GM18870 (cell line): ENCODE results near the gene FER1L5.

Experiments used
- ATAC-seq: cut with Tn5 transposase; IDR thresholded peaks from one replicate; pipeline ENCODE4 v1.9.1; 2021; ENCODE audit warnings: moderate library complexity; ENCODE audit not compliant: unreplicated experiment

FER1L5 gene

DNA sequence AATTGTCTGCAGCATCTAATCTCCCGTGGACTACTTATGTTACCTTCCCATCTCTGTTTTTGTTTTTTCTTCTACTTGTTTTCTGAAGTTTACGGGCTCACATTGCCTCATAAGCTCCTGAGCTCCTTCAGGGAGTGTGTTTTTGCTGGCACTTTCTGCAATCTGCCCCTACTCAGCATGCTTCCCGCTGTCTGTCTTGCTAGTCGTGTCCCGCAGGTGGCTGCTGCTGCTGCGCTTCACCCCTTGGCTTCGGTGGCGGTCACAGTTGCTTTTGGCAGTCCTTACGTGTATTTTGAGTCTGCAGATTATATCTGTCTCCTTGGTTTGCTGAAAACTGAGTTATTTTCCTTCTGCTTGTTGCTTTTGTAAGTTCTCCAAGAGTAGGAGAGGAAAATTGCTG, 37.3 kb downstream of the FER1L5 start:
- ATAC-seq = no peak

DNA sequence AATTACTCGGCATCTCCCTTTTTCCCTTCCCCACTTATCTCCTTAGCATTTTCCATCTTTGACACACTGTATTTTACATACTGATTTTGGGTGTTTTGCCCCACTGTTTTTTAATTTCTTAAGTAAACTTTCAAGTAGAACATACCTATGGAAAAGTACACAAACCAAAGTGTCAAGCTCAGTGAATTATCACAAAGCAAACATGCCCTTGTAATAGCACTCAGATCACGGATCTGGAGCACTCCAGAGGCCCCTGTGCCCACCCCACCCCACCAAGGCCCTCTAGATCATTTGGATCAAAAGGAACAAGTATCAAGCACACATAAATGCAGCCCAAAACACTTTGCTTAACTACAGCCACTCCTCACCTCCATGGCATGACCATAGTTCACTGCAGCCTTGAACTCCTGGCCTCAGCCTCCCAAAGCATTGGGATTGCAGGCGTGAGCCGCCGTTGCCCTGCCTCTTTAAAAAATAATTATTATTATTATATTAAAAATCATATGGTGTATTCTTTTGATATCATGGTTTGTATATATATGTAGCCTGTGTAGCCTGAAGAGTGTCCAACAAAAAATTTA, 38.1 kb downstream of the FER1L5 start:
- ATAC-seq = no peak

GRCh38 chr2:96681540-96681939, 39.0 kb downstream of the FER1L5 start:
- no peak for ATAC-seq

- ATAC-seq = no peak
Observed at GRCh38 chr2:96683307-96683706, 40.7 kb downstream of the FER1L5 start.

GRCh38 chr2:96683972-96684820, 41.6 kb downstream of the FER1L5 start:
- ATAC-seq = no peak

- ATAC-seq = no peak
Observed at GRCh38 chr2:96684883-96685576, 42.5 kb downstream of the FER1L5 start.

DNA sequence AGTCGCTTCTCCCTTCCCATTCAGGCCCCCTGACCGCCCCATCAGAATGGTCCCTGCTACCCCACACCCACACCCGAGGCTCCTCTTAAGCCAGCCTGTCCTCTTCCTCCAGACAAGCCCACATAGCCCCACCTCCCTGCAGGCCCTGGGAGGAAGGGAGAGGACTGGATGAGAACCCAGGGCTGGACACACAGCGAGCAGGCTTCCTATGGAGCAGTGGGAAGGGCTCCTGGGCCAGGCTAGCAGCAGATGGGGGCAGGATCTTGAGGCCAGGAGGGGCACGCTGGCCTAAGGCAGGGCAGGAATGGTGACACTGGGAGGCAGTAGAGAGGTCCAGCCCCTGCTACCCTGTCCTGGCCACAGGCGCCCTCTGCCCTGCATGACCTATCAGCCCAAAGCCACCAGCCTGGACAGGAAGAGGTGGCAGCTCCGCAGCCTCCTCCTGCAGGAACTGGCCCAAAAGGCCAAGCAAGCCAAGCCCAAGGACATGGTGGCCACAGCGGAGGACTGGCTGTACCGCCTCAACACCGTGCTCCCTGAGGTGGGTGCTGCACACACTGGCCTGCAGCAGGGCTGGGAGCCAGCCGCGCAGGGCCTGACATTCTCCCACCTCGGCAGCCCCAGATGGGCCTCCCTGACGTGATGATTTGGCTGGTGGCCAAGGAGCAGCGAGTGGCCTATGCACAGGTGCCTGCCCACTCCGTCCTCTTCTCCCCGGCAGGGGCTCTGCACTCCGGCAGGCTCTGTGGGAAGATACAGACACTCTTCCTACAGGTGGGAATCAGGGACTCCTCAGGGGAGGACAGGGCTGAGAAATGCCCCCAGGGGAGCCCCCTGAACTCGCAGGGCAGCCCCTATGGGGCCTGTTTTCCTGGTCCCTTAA, 43.3 kb downstream of the FER1L5 start:
- ATAC-seq = no peak

GRCh38 chr2:96687266-96687665, 44.7 kb downstream of the FER1L5 start:
- no peak for ATAC-seq

DNA sequence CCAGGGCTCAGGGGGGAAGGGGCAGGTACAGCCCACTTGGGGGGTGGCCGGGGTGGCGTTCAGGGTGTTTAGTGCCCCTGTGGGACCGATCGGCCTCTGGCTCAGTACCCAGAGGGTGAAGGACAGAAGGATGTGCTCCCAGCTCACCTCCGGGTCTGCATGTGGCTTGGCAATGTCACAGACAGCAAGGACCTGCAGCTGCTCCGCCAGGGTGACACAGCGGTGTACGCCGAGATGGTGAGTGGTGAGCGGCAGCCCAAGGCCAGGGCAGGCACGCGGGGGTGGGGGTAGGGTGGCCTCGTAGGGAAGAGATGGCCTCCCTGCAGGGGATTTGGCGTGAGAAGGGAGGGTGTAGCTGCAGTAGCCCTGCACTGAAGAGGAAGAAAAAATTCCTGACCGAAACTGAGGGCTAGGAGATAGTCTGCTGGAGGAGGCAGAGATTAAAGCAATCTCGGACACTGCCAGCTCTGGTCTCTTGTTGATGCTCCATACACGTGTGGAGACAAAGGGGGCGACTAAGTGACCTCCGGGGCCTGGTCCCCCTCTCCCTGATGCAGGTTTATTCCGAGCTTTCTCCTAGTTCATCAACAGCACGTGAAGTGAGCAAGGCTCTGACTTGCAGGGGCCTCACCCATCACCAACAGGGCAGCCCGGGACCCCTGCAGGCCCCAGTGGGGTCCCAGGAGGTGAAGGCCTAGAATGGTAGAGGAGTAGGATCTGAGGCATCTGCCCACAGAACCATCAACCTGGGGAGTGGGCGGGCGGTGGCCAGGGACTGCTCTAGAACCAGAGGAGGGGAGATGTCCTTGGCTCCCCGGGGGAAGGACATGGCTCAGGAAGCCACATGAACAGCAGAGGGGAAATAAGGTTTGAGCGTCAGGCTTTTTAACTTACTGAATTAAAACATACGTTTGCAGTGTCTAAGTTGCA, 45.4 kb downstream of the FER1L5 start:
- no peak for ATAC-seq

DNA sequence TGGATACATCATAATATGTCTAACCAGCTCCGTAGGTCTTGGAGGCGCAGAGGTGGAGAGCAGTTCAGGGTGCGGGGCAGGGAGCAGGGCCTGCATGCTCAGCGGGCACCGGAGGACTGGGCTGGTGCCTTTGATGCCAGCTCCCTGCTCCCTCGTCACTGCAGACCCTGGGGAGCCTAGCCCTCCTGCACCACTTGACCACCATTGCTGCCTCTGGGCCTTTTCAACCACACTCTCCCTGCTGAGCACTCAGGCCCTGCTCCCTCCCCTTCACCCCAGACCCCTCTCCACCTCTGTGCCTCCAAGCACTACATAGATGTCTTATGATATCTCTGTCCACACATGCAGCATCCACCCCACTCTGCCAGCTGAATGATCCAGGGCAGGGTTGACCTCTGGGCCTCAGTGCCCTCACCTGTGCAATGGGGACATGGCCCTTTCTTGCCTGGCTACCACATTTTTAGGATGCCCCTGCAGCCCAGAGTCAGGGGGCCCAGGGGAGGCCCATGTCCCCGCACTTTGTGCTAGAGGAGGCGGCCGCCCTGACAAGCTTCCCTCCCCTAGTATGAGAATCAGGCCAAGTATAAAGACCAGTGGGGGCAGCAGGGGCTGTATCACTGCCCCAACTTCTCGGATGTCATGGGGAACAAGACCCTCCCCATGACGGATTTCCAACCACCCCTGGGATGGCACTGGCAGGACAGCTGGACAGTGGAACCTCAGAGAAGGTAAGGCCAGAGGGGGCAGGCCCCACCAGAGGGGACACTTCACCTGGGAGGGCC, 46.3 kb downstream of the FER1L5 start:
- ATAC-seq = no peak

DNA sequence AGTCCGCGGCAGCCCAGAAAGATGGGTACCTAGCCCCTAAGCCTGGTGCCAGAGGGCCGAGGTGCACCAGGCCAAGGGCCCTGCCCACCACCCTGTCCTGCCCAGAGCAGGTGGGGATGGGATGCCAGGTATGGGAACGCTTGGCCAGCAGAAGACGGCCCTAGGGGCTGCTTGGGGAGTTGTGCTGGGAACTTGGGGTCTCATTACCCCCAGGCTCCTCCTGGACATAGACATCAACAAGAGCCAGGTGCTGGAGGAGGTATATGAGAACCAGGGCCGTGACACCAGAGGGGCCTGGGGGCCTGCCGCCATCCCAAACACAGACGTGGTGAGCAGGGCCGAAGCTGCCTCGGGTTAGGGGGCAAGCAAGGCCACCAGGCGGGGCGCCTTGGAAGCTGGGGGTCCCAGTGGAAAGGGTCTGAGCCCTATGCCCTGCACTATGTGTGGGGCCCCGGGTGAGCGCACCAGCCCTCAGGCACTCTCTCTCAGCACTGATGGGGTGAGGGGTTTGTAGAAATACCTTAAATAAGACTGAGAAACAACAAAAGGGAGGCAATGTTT, 46.9 kb downstream of the FER1L5 start:
- ATAC-seq = no peak

- no peak for ATAC-seq
Observed at GRCh38 chr2:96690306-96691021, 47.9 kb downstream of the FER1L5 start.

GRCh38 chr2:96691022-96691612, 48.6 kb downstream of the FER1L5 start:
- no peak for ATAC-seq

GRCh38 chr2:96692094-96692971, 49.8 kb downstream of the FER1L5 start:
- no peak for ATAC-seq

GRCh38 chr2:96693286-96694200, 51.0 kb downstream of the FER1L5 start:
- no peak for ATAC-seq

GRCh38 chr2:96694279-96694678, 51.7 kb downstream of the FER1L5 start:
- ATAC-seq = no peak
